Dermis blood vessel endothelial cell (primary cell): Measurements from ENCODE around the gene DDIAS. TPM values are rescaled to one million over a fixed set of nuclear protein-coding genes. Genes with fewer than 3 reads are reported as not detected.

Experiments
- DNase-seq: peaks from one replicate; pipeline ENCODE4 v3.0.0; 2010
- total RNA-seq: library from RNA; depleted of rRNA; stranded (reverse); fragments of >200 nt; gene quantifications from 2 replicates; pipeline ENCODE4 v1.2.3, GENCODE V29; 2014

Gene DDIAS
- total RNA-seq, 1 donor from 2014 or later, result 4.6 TPM

DNA sequence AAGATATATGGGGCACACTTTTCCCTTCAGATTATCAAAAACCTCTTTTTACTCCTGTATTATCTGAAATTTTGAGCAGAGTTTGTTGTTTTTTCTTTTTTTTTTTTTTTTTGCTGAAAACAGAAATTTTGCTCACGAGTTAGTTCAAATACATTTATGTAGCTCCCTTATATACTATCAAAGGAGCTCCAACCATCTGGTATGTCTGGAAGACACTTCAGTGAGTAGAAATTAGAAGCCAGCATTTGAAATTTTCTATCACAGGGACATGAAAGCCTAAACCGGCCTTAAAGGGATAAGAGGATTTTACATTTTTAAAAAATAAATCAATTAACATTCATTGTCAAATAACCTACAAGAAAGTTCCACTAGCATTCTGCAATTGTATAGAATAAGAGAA, 73.3 kb downstream of the DDIAS start:
- no peak for DNase-seq

DNA sequence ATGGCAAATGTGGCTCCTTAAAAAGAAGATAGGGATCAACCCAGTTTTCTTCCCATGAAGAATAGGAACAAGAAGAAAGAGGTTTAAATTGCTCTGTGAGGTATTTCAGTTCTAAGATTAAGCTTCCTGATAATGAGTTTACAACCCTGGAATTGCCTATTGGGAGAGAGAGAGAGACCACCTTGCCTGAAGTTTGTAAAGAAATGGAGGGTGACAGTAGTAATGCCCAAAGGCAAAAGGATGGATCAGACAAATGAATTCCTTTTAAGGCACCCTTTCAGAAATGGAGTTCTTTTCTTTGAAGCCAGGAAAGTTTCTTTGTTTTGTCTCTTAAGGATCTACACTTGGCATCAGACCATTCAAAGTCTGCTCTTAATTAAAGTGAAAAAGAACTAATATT, 74.3 kb downstream of the DDIAS start:
- DNase-seq, result no peak

DNA sequence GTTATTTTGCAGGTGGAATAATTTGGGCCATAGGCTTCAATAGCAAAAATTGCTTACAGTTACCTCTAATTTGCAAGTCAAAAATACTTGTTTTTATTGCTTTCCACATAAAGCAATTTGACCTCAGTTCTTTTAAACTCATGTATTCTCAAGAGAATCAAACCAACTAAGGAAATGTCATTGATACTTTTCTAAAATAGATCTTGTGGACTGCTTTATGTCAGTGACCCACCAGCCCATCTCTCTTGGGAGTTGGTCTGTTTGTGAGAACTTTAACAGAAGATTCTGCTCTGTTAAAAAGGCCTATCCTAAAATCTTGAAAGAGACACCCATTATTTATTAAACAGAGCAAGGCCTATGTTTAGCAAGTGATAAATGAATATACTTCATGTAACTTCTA, 75.2 kb downstream of the DDIAS start:
- no peak for DNase-seq

DNA sequence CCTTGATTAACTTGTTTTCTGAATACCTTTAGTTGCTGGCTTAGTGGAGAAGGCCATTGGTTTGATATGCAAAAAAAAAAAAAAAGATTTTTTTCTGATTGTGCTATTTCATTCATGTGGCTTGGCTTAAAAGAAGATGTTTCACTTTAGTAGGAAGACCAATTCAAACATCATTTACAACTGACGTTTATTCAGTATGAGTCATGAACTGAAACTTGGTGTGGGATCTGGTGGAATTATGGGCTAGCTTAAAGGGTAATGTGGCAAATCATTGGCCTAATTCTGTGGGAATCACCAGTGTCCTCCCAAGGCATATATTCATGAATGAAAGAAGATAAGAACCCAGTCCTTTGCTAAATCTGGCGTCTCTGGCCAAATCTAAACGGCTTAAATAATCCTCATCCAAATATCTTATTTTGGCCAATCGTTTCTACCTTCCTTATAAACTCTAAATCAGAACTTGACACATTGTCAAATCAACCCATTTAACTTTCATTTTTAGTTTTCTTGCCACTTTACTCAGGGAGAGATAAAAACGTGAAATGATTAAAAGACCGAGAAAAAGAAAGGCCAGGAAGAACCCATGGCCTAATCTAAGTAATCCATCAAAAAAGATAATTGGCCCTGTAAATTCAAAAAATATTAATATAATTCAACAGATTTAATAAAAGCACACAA, 77.0 kb downstream of the DDIAS start:
- no peak for DNase-seq

DNA sequence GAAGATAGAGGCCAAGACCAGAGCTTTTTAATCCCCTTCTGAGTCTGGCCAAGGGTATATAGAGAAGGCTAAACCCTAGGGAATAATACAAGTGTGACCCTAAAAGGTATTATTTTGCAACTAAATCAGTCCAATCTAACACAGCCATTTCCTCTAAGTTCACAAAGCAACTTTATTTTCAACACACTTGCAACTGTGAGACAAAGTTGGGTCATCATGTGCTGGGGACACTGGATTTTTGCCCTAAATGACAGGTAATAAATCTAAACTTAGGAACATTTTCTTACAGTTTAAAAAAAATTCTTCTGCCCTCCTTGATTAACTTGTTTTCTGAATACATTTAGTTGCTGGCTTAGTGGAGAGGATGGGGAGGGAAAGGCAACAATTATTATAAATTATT, 78.3 kb downstream of the DDIAS start:
- no peak for DNase-seq

DNA sequence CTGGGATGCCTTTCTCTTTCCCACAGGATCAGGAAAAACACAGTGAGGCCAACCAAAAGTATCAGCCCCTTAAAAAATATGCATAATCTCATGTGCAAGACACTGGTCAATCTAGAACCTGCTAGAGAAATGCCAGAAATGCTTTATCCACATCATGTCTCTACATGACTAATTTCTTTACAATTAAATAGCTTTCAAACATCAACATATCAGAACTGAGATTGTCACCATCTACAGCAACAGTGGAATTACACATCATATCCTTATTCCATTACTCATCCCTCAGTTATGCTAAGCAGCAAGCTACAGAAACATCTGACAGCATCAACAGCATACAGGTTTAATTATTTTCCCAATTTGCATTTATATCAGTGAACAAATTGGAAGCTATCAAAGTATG, 78.8 kb downstream of the DDIAS start:
- peak; percentile 90 for DNase-seq

DNA sequence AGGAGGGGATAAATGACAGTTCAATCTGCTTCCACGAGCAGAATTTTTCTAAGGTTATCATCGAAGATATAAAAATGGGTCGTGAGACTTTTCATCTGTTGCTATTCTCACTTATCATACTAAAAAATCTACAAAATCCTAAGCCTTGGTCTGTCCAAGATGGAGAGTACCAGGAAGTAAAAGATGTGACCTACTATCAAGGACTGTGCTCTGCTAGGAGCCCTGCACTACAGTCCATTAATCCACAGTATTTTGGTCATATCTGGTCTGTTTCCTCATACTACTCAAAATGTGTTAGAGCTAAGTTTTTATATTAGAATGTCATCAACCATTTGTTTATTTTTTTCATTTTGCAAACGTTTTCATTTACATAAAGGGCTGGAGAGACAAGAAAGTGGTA, 79.4 kb downstream of the DDIAS start:
- no peak for DNase-seq

DNA sequence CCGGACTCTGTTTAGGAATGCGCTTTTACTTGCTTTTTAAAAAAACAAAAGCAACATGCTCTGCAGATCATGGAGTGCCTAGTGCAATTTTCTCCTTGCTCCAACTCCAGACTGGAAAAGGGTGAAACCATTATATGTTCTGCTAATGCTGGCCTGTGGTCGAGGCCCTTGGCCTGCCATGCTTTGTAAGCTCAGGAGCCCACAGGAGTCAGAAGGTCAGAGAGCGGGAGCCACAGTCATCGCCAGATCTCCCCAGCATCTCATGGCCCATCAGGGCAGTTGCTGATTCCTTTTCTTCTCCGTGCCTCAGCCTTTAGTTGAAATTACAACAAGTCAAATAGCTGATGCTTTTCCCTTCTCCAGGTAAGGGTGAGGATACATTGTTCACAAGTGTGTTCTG, 80.3 kb downstream of the DDIAS start:
- DNase-seq, result no peak

Other genes with a start within 250 kb of the DDIAS start
- gene FAM181B, start 167.9 kb upstream of the DDIAS start, total RNA-seq, result under 0.01 and 0.05 TPM in 2 replicates
- 282 and 333 TPM in 2 replicates for gene PRCP, start 1.3 kb upstream of the DDIAS start, total RNA-seq
- gene RAB30, start 170.2 kb downstream of the DDIAS start, total RNA-seq, result 11.2 and 23.1 TPM in 2 replicates